B cell (primary cell): Measurements from ENCODE around the gene FLCN. TPM values are rescaled to one million over a fixed set of nuclear protein-coding genes. Genes with fewer than 3 reads are reported as not detected.

Experiments
- ATAC-seq: fragments of 200-7000 bp; cut with Tn5 transposase; one replicate; pipeline ENCODE4 v1.10.0; 2021; ENCODE audit warnings: low read depth, mild to moderate bottlenecking, moderate number of reproducible peaks, moderate library complexity
- CTCF ChIA-PET: fragments of 350-600 bp; sonication (Branson Sonifier 250); formaldehyde crosslinking; loops from one replicate; lab custom pipeline; 2021; ENCODE audit warnings: antibody characterized with exemption, inconsistent platforms; lab: Charles Lee
- POLR2A ChIA-PET: fragments of 350-600 bp; sonication (Branson Sonifier 250); formaldehyde crosslinking; loops from one replicate; lab custom pipeline; 2021; ENCODE audit warnings: antibody characterized with exemption; lab: Charles Lee
- DNase-seq: peaks from one replicate; pipeline ENCODE4 v3.0.0; 2013
- H2AFZ ChIP-seq: 2 replicates; pipeline ENCODE4 v1.6.1; 2012; ENCODE audit warnings: mild to moderate bottlenecking, low read depth, low read length; ENCODE audit not compliant: insufficient read depth, poor library complexity, severe bottlenecking
- H3K27ac ChIP-seq, 2 donors: 1 replicate in 1 of 2; 2 replicates in 1 of 2; pipeline ENCODE4 v1.5.1; 2012 to 2013; ENCODE audit warnings: low read length in 2 of 2, mild to moderate bottlenecking in 2 of 2, moderate library complexity in 1 of 2
- H3K27me3 ChIP-seq, 4 experiments: fragments of 200-600 bp in 1 of 4; sonication (generic) in 1 of 4; replicated peaks in 1 of 4; 1 replicate in 2 of 4; 2 replicates in 2 of 4; pipeline versions ENCODE4 v1.6.1 to v1.7.0; 2013 to 2016; ENCODE audit warnings: low read length in 3 of 4, mild to moderate bottlenecking in 2 of 4, mixed read lengths in 1 of 4, moderate library complexity in 1 of 4; ENCODE audit not compliant: insufficient read depth in 4 of 4, control insufficient read depth in 3 of 4; ENCODE audit errors: control extremely low read depth in 1 of 4
- H3K36me3 ChIP-seq, 2 experiments: replicated peaks in 1 of 2; 1 replicate in 1 of 2; 2 replicates in 1 of 2; pipeline versions ENCODE4 v1.6.1 to v1.7.1; 2013; ENCODE audit warnings: low read length in 1 of 2; ENCODE audit not compliant: insufficient read depth in 2 of 2, control insufficient read depth in 1 of 2; ENCODE audit errors: control extremely low read depth in 1 of 2, extremely low read depth in 1 of 2
- H3K4me1 ChIP-seq, 2 donors: fragments of 200-600 bp in 1 of 2; sonication (generic) in 1 of 2; 1 replicate in 1 of 2; 2 replicates in 1 of 2; pipeline versions ENCODE4 v1.5.1 to v1.6.1; 2013 to 2017; ENCODE audit warnings: low read length in 2 of 2; ENCODE audit not compliant: control insufficient read depth in 2 of 2, insufficient read depth in 2 of 2
- H3K4me2 ChIP-seq: replicated peaks from 2 replicates; pipeline ENCODE3; 2012; ENCODE audit warnings: mild to moderate bottlenecking, low read depth, low read length; ENCODE audit not compliant: poor library complexity, severe bottlenecking
- H3K4me3 ChIP-seq, 5 experiments: fragments of 200-600 bp in 1 of 5; sonication (generic) in 1 of 5; 1 replicate in 3 of 5; 2 replicates in 2 of 5; pipeline versions ENCODE4 v1.5.1 to v1.7.0; 2011 to 2016; ENCODE audit warnings: low read length in 4 of 5, mild to moderate bottlenecking in 4 of 5, low read depth in 2 of 5, control low read depth in 1 of 5, moderate library complexity in 1 of 5; ENCODE audit not compliant: insufficient read depth in 1 of 5; ENCODE audit errors: control extremely low read depth in 1 of 5, extremely low read depth in 1 of 5
- H3K79me2 ChIP-seq: fragments of 200-600 bp; sonication (generic); one replicate; pipeline ENCODE4 v1.6.0; 2016; ENCODE audit warnings: low read length; ENCODE audit not compliant: control insufficient read depth, insufficient read depth
- H3K9ac ChIP-seq: fragments of 200-600 bp; sonication (generic); 2 replicates; pipeline ENCODE4 v1.6.1; 2017; ENCODE audit warnings: mild to moderate bottlenecking, low read length, moderate library complexity
- H3K9me3 ChIP-seq, 3 donors: one replicate each; pipeline versions ENCODE4 v1.6.1 to v1.7.1; 2013; ENCODE audit warnings: low read length in 2 of 3; ENCODE audit not compliant: control insufficient read depth in 2 of 3, insufficient read depth in 1 of 3; ENCODE audit errors: control extremely low read depth in 1 of 3
- H4K20me1 ChIP-seq: 2 replicates; pipeline ENCODE4 v1.6.0; 2012; ENCODE audit warnings: mild to moderate bottlenecking, low read length; ENCODE audit not compliant: insufficient read depth, control insufficient read depth, poor library complexity, severe bottlenecking
- H3K27ac Mint-ChIP-seq: one replicate; pipeline ENCODE4 v1.8.0; 2021; ENCODE audit warnings: mixed read lengths
- H3K27me3 Mint-ChIP-seq: one replicate; pipeline ENCODE4 v1.8.0; 2021; ENCODE audit warnings: mixed read lengths
- H3K4me1 Mint-ChIP-seq: one replicate; pipeline ENCODE4 v1.8.0; 2021; ENCODE audit warnings: mixed read lengths
- H3K4me3 Mint-ChIP-seq: one replicate; pipeline ENCODE4 v1.8.0; 2021; ENCODE audit warnings: mixed read lengths
- H3K9me3 Mint-ChIP-seq: one replicate; pipeline ENCODE4 v1.8.0; 2022; ENCODE audit warnings: mixed read lengths; ENCODE audit not compliant: insufficient read depth
- EZH2 ChIP-seq: IDR thresholded peaks from 2 replicates; pipeline ENCODE4 v1.6.1; 2012; ENCODE audit warnings: borderline replicate concordance, low read depth, mild to moderate bottlenecking, moderate library complexity, low read length; ENCODE audit not compliant: insufficient read depth, poor library complexity, severe bottlenecking
- WGBS: methylation state at CpG from one replicate; pipeline ENCODE4 v1.1.5; 2013; ENCODE audit warnings: missing lambda C conversion rate; ENCODE audit not compliant: insufficient coverage; 5-methylcytosine and 5-hydroxymethylcytosine counted together
- intact Hi-C: fragments of 100-400 bp; cut with micrococcal nuclease; formaldehyde crosslinking; loops from one replicate; pipeline ENCODE4 v1.10.0; 2022
- polyA plus RNA-seq: library from polyadenylated mRNA; depleted of rRNA; stranded (reverse); fragments of >200 nt; gene quantifications from 2 replicates; pipeline ENCODE4 v1.2.3, GENCODE V29; 2012
- total RNA-seq, 2 donors: library from RNA; stranded (reverse); fragments of 120-200 nt in 1 of 2; gene quantifications; 1 replicate in 1 of 2; 2 replicates in 1 of 2; pipeline versions ENCODE4 v1.2.3 to v1.2.4, GENCODE V29; 2013 to 2022
- TF ChIP-seq, protein P1 (sequence below): fragments of 200-600 bp; IDR thresholded peaks from one replicate; pipeline ENCODE4 v1.8.0; 2022; ENCODE audit warnings: antibody characterized with exemption, mild to moderate bottlenecking

Gene FLCN
- total and polyA plus RNA-seq, 2 donors (not counting 1 experiment from before 2014, with no cell fraction given): 36.6 to 128 TPM

DNA sequence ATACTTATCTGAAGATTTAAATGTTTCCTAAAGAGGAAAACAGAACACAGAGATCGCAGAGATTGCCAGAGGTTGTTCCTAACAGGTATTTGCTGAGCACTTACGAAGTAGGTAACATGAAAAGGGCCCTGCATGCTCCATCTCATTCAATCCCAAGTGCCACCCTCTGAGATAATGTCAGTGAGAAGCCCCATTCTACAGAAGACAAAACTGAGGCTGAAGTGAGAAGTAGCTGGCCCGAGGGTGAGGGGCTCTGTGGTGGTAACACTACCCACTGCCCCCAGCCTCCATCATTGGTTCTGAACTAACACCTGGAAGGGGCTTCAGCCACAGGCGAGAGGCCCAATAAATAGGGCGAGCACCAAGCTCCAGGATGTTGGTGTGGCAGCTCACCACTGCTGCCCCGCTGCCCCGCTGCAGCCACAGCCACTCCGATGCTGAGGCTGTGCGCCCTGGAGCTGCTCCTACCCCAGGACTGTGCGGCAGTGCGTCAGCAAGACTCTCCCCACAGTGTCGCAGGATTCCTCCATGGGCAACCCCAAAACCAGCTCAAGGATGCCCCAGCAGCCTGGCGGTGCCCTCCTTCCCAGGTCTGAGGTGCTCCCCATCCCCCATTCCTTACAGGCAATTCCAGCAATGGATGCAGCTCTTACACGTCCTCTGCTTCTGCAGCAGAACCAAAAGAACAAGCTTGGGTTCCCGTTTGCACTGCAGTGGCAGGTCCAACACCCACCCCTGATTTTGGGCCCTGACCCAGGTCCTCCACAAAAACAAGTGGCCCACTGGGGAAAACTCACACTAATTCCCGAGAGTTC is 10.3 kb downstream of the FLCN start:
- ATAC-seq (no peak), DNase-seq (no peak)
- no peak overlapping the region for H3K27ac Mint-ChIP-seq
- no peak overlapping the region for H3K4me3 ChIP-seq
- 98% methylated on average over 14 of the region's 16 CpGs for WGBS
- no peaks in the 10 kb centered on the region for H3K9me3 Mint-ChIP-seq
- CTCF ChIA-PET: interaction anchor here (0.6 kb wide), 1 partner anchor 85 kb away, joined by 3 read pairs; no protein-coding TSS in a partner anchor
- peaks cover 4 to 80% of the 10 kb centered on the region in 2 experiments for H3K36me3 ChIP-seq
- peaks cover 19% of the 10 kb centered on the region for H3K79me2 ChIP-seq
- H3K27me3 ChIP-seq: no peaks in the 10 kb centered on the region
- H3K4me1 ChIP-seq: no peaks in the 10 kb centered on the region
- POLR2A ChIA-PET: interaction anchor here (0.8 kb wide), 1 partner anchor 19 kb away, joined by 3 read pairs; no protein-coding TSS in a partner anchor
- H3K27me3 Mint-ChIP-seq: no peaks in the 10 kb centered on the region
- no peak overlapping the region for H2AFZ ChIP-seq
- H3K9me3 ChIP-seq: no peaks in the 10 kb centered on the region
- H3K9ac ChIP-seq: no peak overlapping the region
- no peak overlapping the region for H3K4me2 ChIP-seq
- TF ChIP-seq, protein P1, sequence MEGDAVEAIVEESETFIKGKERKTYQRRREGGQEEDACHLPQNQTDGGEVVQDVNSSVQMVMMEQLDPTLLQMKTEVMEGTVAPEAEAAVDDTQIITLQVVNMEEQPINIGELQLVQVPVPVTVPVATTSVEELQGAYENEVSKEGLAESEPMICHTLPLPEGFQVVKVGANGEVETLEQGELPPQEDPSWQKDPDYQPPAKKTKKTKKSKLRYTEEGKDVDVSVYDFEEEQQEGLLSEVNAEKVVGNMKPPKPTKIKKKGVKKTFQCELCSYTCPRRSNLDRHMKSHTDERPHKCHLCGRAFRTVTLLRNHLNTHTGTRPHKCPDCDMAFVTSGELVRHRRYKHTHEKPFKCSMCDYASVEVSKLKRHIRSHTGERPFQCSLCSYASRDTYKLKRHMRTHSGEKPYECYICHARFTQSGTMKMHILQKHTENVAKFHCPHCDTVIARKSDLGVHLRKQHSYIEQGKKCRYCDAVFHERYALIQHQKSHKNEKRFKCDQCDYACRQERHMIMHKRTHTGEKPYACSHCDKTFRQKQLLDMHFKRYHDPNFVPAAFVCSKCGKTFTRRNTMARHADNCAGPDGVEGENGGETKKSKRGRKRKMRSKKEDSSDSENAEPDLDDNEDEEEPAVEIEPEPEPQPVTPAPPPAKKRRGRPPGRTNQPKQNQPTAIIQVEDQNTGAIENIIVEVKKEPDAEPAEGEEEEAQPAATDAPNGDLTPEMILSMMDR: no peak
- TF ChIP-seq EZH2: no peak
- H3K4me1 Mint-ChIP-seq: peaks cover under 1% of the 10 kb centered on the region
- H4K20me1 ChIP-seq: peaks cover 4% of the 10 kb centered on the region
- no peak overlapping the region for H3K27ac ChIP-seq
- intact Hi-C loops: no loop called here
- no peak overlapping the region for H3K4me3 Mint-ChIP-seq

DNA sequence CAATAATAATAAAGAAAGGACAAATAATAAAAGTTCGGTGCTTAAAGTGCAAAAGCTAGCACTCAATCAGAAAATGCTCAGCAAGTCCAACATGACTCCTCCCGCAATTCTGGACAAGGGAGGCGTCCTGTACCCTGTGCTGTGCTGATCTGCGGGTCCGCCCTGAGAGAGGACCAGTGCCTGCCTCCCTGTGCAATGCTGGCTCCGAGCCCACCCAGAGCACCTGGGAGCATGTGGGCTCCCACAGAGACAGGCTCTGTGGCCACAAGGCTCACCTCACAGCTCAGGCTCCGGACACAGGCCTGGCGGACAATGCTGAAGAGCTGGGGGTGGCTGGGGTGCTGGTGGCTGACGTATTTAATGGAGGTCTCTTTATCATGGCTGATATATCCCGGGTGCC is 11.1 kb downstream of the FLCN start:
- ChIA-PET POLR2A (no interaction called here), CTCF (no interaction called here)
- no peak overlapping the region for H3K4me3 ChIP-seq
- peaks cover 4 to 80% of the 10 kb centered on the region in 2 experiments for H3K36me3 ChIP-seq
- WGBS: over 99% methylated on average over 10 of the region's 10 CpGs
- H3K4me1 Mint-ChIP-seq: no peaks in the 10 kb centered on the region
- H3K27me3 Mint-ChIP-seq: no peaks in the 10 kb centered on the region
- H3K27me3 ChIP-seq: no peaks in the 10 kb centered on the region
- no peak overlapping the region for H3K27ac ChIP-seq
- H3K9me3 ChIP-seq: no peaks in the 10 kb centered on the region
- TF ChIP-seq EZH2: no peak
- TF ChIP-seq, protein P1: no peak
- H3K27ac Mint-ChIP-seq: no peak overlapping the region
- H2AFZ ChIP-seq: no peak overlapping the region
- peaks cover 4% of the 10 kb centered on the region for H4K20me1 ChIP-seq
- ATAC-seq (no peak), DNase-seq (no peak)
- H3K4me3 Mint-ChIP-seq: no peak overlapping the region
- intact Hi-C loops: no loop called here
- H3K4me1 ChIP-seq: no peaks in the 10 kb centered on the region
- H3K9ac ChIP-seq: no peak overlapping the region
- H3K9me3 Mint-ChIP-seq: no peaks in the 10 kb centered on the region
- H3K4me2 ChIP-seq: no peak overlapping the region
- H3K79me2 ChIP-seq: peaks cover 18% of the 10 kb centered on the region
